Keratinocyte (primary cell): ENCODE data around the gene MS4A15. TPM values are rescaled to one million over a fixed set of nuclear protein-coding genes. Genes with fewer than 3 reads are reported as not detected.

ENCODE experiments used
- DNase-seq: peaks from one replicate; pipeline ENCODE4 v3.0.0-alpha.2; 2011; ENCODE audit warnings: low read depth, missing footprints, low spot score
- FAIRE-seq: peaks from 2 replicates; lab custom pipeline; 2011; peaks lifted over from hg19 to GRCh38; lab: Jason Lieb, UNC
- H2AFZ ChIP-seq: 2 replicates; pipeline ENCODE4 v1.6.0; 2012; ENCODE audit warnings: low read length, control low read depth, inconsistent platforms; ENCODE audit not compliant: control insufficient read depth
- H3K27ac ChIP-seq: 2 replicates; pipeline ENCODE4 v1.5.1; 2011; ENCODE audit warnings: low read length; ENCODE audit not compliant: control insufficient read depth, insufficient read depth
- H3K27me3 ChIP-seq: 3 replicates; pipeline ENCODE4 v1.6.0; 2011; ENCODE audit warnings: low read length; ENCODE audit not compliant: control insufficient read depth, insufficient read depth; ENCODE audit errors: extremely low read depth
- H3K36me3 ChIP-seq, 2 experiments: 2 replicates in 1 of 2; 3 replicates in 1 of 2; pipeline ENCODE4 v1.5.1; 2011; ENCODE audit warnings: low read length in 2 of 2, mild to moderate bottlenecking in 1 of 2; ENCODE audit not compliant: control insufficient read depth in 2 of 2, insufficient read depth in 2 of 2; ENCODE audit errors: extremely low read depth in 1 of 2
- H3K4me1 ChIP-seq: 3 replicates; pipeline ENCODE4 v1.5.1; 2011; ENCODE audit warnings: low read length; ENCODE audit not compliant: control insufficient read depth, insufficient read depth; ENCODE audit errors: extremely low read depth
- H3K4me2 ChIP-seq: 3 replicates; pipeline ENCODE4 v1.6.0; 2011; ENCODE audit warnings: low read depth, low read length; ENCODE audit not compliant: control insufficient read depth, insufficient read depth; ENCODE audit errors: extremely low read depth
- H3K4me3 ChIP-seq, 3 experiments: fragments of 200-600 bp in 1 of 3; sonication (generic) in 1 of 3; 2 replicates in 2 of 3; 3 replicates in 1 of 3; pipeline ENCODE4 v1.5.1; 2011 to 2016; ENCODE audit warnings: low read length in 3 of 3, mild to moderate bottlenecking in 3 of 3, control low read depth in 2 of 3, inconsistent platforms in 1 of 3, low read depth in 1 of 3, mixed read lengths in 1 of 3, mixed run types in 1 of 3, moderate library complexity in 1 of 3; ENCODE audit not compliant: control insufficient read depth in 2 of 3, insufficient read depth in 2 of 3; ENCODE audit errors: extremely low read depth in 1 of 3
- H3K79me2 ChIP-seq: 2 replicates; pipeline ENCODE4 v1.6.0; 2012; ENCODE audit warnings: low read length; ENCODE audit not compliant: control insufficient read depth, insufficient read depth
- H3K9ac ChIP-seq: 3 replicates; pipeline ENCODE4 v1.6.0; 2011; ENCODE audit warnings: low read length; ENCODE audit not compliant: control insufficient read depth, insufficient read depth; ENCODE audit errors: extremely low read depth
- H3K9me1 ChIP-seq: 3 replicates; pipeline ENCODE4 v1.6.0; 2011; ENCODE audit warnings: low read length; ENCODE audit not compliant: control insufficient read depth, insufficient read depth; ENCODE audit errors: extremely low read depth
- H3K9me3 ChIP-seq: 2 replicates; pipeline ENCODE4 v1.5.1; 2012; ENCODE audit warnings: low read depth, low read length; ENCODE audit not compliant: control insufficient read depth
- H4K20me1 ChIP-seq: 3 replicates; pipeline ENCODE4 v1.6.0; 2011; ENCODE audit warnings: low read length; ENCODE audit not compliant: control insufficient read depth, insufficient read depth; ENCODE audit errors: extremely low read depth
- CTCF ChIP-seq, 3 experiments: IDR thresholded peaks in 1 of 3; conservative IDR thresholded peaks in 1 of 3; optimal IDR thresholded peaks in 1 of 3; 2 replicates in 2 of 3; 3 replicates in 1 of 3; pipeline versions ENCODE3 to v1.5.1; 2011; ENCODE audit warnings: low read length in 3 of 3, mild to moderate bottlenecking in 3 of 3, moderate library complexity in 2 of 3, control low read depth in 1 of 3, inconsistent platforms in 1 of 3; ENCODE audit not compliant: insufficient read depth in 2 of 3; ENCODE audit errors: extremely low read depth in 1 of 3
- EZH2 ChIP-seq: IDR thresholded peaks from one replicate; pipeline ENCODE4 v1.6.1; 2012; ENCODE audit warnings: inconsistent platforms, mild to moderate bottlenecking, low read length, moderate library complexity
- dilution Hi-C: fragments of 300-500 bp; cut with MboI; formaldehyde crosslinking; loops from one replicate; pipeline ENCODE4 v1.7.0; 2020; ENCODE audit warnings: low sequenced_read_pairs; ENCODE audit not compliant: extremely low pct_ligation_motif_present
- polyA plus RNA-seq, 5 experiments: library from polyadenylated mRNA; depleted of rRNA in 3 of 5; stranded (reverse) in 3 of 5; stranded (forward) in 1 of 5; unstranded in 1 of 5; fragments of >200 nt; gene quantifications; 1 replicate in 1 of 5; 2 replicates in 3 of 5; 3 replicates in 1 of 5; pipeline versions ENCODE4 v1.2.1 to v1.2.3, GENCODE V29; 2011 to 2012; ENCODE audit warnings: missing spikeins in 2 of 5, low read depth in 1 of 5, low replicate concordance in 1 of 5

Gene MS4A15
- polyA plus RNA-seq, 1 donor (not counting 4 experiments of a cell fraction or from before 2014, with no cell fraction given) = 0.03 TPM

GRCh38 chr11:60816590-60817157 lies 60.0 kb downstream of the MS4A15 start:
- no peak for DNase-seq
- TF ChIP-seq CTCF (optimal IDR thresholded peaks at IDR 0.05 in 1 of 3, IDR thresholded peaks at IDR 0.05 in 1 of 3, conservative IDR thresholded peaks at IDR 0.05 in 1 of 3; ENCODE audit: extremely low read depth in 1 of 3, insufficient read depth in 2 of 3, low read length in 3 of 3) (no peak), EZH2 (no peak)

GRCh38 chr11:60818057-60818456 lies 61.4 kb downstream of the MS4A15 start:
- no peaks in the 10 kb centered on the region for H3K9me1 ChIP-seq
- TF ChIP-seq EZH2 (no peak), CTCF (optimal IDR thresholded peaks at IDR 0.05 in 1 of 3, IDR thresholded peaks at IDR 0.05 in 1 of 3, conservative IDR thresholded peaks at IDR 0.05 in 1 of 3; ENCODE audit: extremely low read depth in 1 of 3, insufficient read depth in 2 of 3, low read length in 3 of 3) (no peak)
- H4K20me1 ChIP-seq = no peaks in the 10 kb centered on the region
- no peak for FAIRE-seq
- dilution Hi-C loops = no loop called here
- DNase-seq = no peak
- H3K4me1 ChIP-seq = no peaks in the 10 kb centered on the region
- no peak overlapping the region for H3K4me2 ChIP-seq
- H3K27me3 ChIP-seq = peaks cover 4% of the 10 kb centered on the region
- H2AFZ ChIP-seq = no peak overlapping the region
- no peaks in the 10 kb centered on the region for H3K9me3 ChIP-seq
- no peak overlapping the region for H3K9ac ChIP-seq
- no peaks in the 10 kb centered on the region for H3K79me2 ChIP-seq
- H3K4me3 ChIP-seq = no peak overlapping the region
- H3K27ac ChIP-seq = no peak overlapping the region
- H3K36me3 ChIP-seq = no peaks in the 10 kb centered on the region

More at GRCh38 chr11:60816590-60817157, 60.0 kb downstream of the MS4A15 start:
- H3K36me3 ChIP-seq = no peaks in the 10 kb centered on the region
- H3K4me3 ChIP-seq = no peak overlapping the region
- no peaks in the 10 kb centered on the region for H4K20me1 ChIP-seq
- no peak overlapping the region for H3K27ac ChIP-seq
- H2AFZ ChIP-seq = no peak overlapping the region
- no peaks in the 10 kb centered on the region for H3K27me3 ChIP-seq
- dilution Hi-C loops = no loop called here
- FAIRE-seq = no peak
- H3K9ac ChIP-seq = no peak overlapping the region
- no peaks in the 10 kb centered on the region for H3K9me3 ChIP-seq
- no peaks in the 10 kb centered on the region for H3K9me1 ChIP-seq
- H3K79me2 ChIP-seq = no peaks in the 10 kb centered on the region
- no peak overlapping the region for H3K4me2 ChIP-seq
- no peaks in the 10 kb centered on the region for H3K4me1 ChIP-seq
